WTC11 (cell line): ENCODE results near the gene MOSPD3. TPM values are rescaled to one million over a fixed set of nuclear protein-coding genes. Genes with fewer than 3 reads are reported as not detected.

Source experiments
- ATF1 ChIP-seq: sonication (generic); formaldehyde crosslinking; IDR thresholded peaks from 2 replicates; pipeline ENCODE4 v1.8.1; 2023; ENCODE audit warnings: mild to moderate bottlenecking, moderate library complexity, missing genetic modification reagents
- ATF2 ChIP-seq: sonication (generic); formaldehyde crosslinking; IDR thresholded peaks from 2 replicates; pipeline ENCODE4 v1.8.1; 2022; ENCODE audit warnings: low read depth, missing genetic modification reagents, borderline replicate concordance
- ATF3 ChIP-seq: sonication (generic); formaldehyde crosslinking; conservative IDR thresholded peaks from 2 replicates; pipeline ENCODE4 v1.8.1; 2022; ENCODE audit warnings: mild to moderate bottlenecking, missing genetic modification reagents
- CTCF ChIP-seq: fragments of 200-600 bp; IDR thresholded peaks from 2 replicates; pipeline ENCODE4 v1.8.0; 2022; ENCODE audit warnings: antibody characterized with exemption
- FOXP1 ChIP-seq: sonication (generic); formaldehyde crosslinking; IDR thresholded peaks from 2 replicates; pipeline ENCODE4 v1.8.0; 2022; ENCODE audit warnings: missing genetic modification reagents, mild to moderate bottlenecking, moderate library complexity, borderline replicate concordance
- HMGXB4 ChIP-seq: sonication (generic); formaldehyde crosslinking; IDR thresholded peaks from 2 replicates; pipeline ENCODE4 v1.8.1; 2023; ENCODE audit warnings: mild to moderate bottlenecking, moderate library complexity, missing genetic modification reagents
- MLX ChIP-seq: sonication (generic); formaldehyde crosslinking; IDR thresholded peaks from 2 replicates; pipeline ENCODE4 v1.8.1; 2023; ENCODE audit warnings: mild to moderate bottlenecking, missing genetic modification reagents, moderate library complexity
- MYBL2 ChIP-seq: sonication (generic); formaldehyde crosslinking; IDR thresholded peaks from 2 replicates; pipeline ENCODE4 v1.8.1; 2023; ENCODE audit warnings: mild to moderate bottlenecking, moderate library complexity, missing genetic modification reagents
- NFATC4 ChIP-seq: fragments of 250-450 bp; sonication (Bioruptor Pico); IDR thresholded peaks from 2 replicates; pipeline ENCODE4 v1.9.0; 2021; ENCODE audit warnings: mild to moderate bottlenecking
- NFE2L1 ChIP-seq: sonication (generic); formaldehyde crosslinking; IDR thresholded peaks from 2 replicates; pipeline ENCODE4 v1.8.1; 2023; ENCODE audit warnings: missing genetic modification reagents
- NR1H2 ChIP-seq: sonication (generic); formaldehyde crosslinking; IDR thresholded peaks from 2 replicates; pipeline ENCODE4 v1.9.0; 2021; ENCODE audit warnings: mild to moderate bottlenecking, moderate library complexity, missing genetic modification reagents
- NR3C1 ChIP-seq: sonication (generic); formaldehyde crosslinking; conservative IDR thresholded peaks from 2 replicates; pipeline ENCODE4 v1.8.1; 2023; ENCODE audit warnings: low read depth, mild to moderate bottlenecking, missing genetic modification reagents
- PRRX2 ChIP-seq: fragments of 250-450 bp; sonication (Bioruptor Pico); IDR thresholded peaks from 2 replicates; pipeline ENCODE4 v1.8.0; 2021; ENCODE audit warnings: mild to moderate bottlenecking
- SMAD3 ChIP-seq: sonication (generic); formaldehyde crosslinking; IDR thresholded peaks from 2 replicates; pipeline ENCODE4 v1.8.0; 2022; ENCODE audit warnings: missing genetic modification reagents, mild to moderate bottlenecking, borderline replicate concordance
- SOX15 ChIP-seq: fragments of 250-450 bp; sonication (Bioruptor Pico); IDR thresholded peaks from 2 replicates; pipeline ENCODE4 v1.9.0; 2021; ENCODE audit warnings: mild to moderate bottlenecking
- SP1 ChIP-seq: sonication (generic); formaldehyde crosslinking; conservative IDR thresholded peaks from 2 replicates; pipeline ENCODE4 v1.8.1; 2022; ENCODE audit warnings: missing genetic modification reagents
- STAT6 ChIP-seq: sonication (generic); formaldehyde crosslinking; conservative IDR thresholded peaks from 2 replicates; pipeline ENCODE4 v1.8.1; 2023; ENCODE audit warnings: mild to moderate bottlenecking, low read depth, missing genetic modification reagents, moderate library complexity
- TEAD4 ChIP-seq: sonication (generic); formaldehyde crosslinking; IDR thresholded peaks from 2 replicates; pipeline ENCODE4 v1.8.0; 2022; ENCODE audit warnings: mild to moderate bottlenecking, missing genetic modification reagents
- ZBTB21 ChIP-seq: sonication (generic); formaldehyde crosslinking; IDR thresholded peaks from 2 replicates; pipeline ENCODE4 v1.8.1; 2023; ENCODE audit warnings: mild to moderate bottlenecking, missing genetic modification reagents, borderline replicate concordance
- ZBTB43 ChIP-seq: sonication (generic); formaldehyde crosslinking; IDR thresholded peaks from 2 replicates; pipeline ENCODE4 v1.8.1; 2023; ENCODE audit warnings: mild to moderate bottlenecking, missing genetic modification reagents
- ZMAT4 ChIP-seq: fragments of 250-450 bp; sonication (Bioruptor Pico); IDR thresholded peaks from 2 replicates; pipeline ENCODE4 v1.9.0; 2021; ENCODE audit warnings: mild to moderate bottlenecking
- ZNF138 ChIP-seq: sonication (generic); formaldehyde crosslinking; conservative IDR thresholded peaks from 2 replicates; pipeline ENCODE4 v1.8.1; 2022; ENCODE audit warnings: mild to moderate bottlenecking, moderate library complexity, missing genetic modification reagents
- ZNF317 ChIP-seq: sonication (generic); formaldehyde crosslinking; IDR thresholded peaks from 2 replicates; pipeline ENCODE4 v1.8.1; 2023; ENCODE audit warnings: low read depth, mild to moderate bottlenecking, moderate library complexity, missing genetic modification reagents, borderline replicate concordance
- ZNF425 ChIP-seq: fragments of 250-450 bp; sonication (Bioruptor Pico); conservative IDR thresholded peaks from 2 replicates; pipeline ENCODE4 v1.9.0; 2021; ENCODE audit warnings: mild to moderate bottlenecking
- total RNA-seq: library from RNA; stranded (reverse); gene quantifications from 3 replicates; pipeline ENCODE4 v1.2.3, GENCODE V29; 2021

Gene MOSPD3
- total RNA-seq, 1 experiment from 2014 or later, result 21.9 TPM

GRCh38 chr7:100585511-100586265, 26.7 kb upstream of the MOSPD3 start, which contains the start of gene LRCH4 (continued):
- TF ChIP-seq ATF1 (CRISPR knock-in tag) (0 out of 2 replicates have a peak, but pooled peaks have one; percentile 61), ZNF425 (no peak), SMAD3 (CRISPR knock-in tag) (no peak), ZBTB43 (0 out of 2 replicates have a peak, but pooled peaks have one; percentile 67), PRRX2 (0 out of 2 replicates have a peak, but pooled peaks have one; percentile 40), ZNF138 (CRISPR knock-in tag) (no peak), CTCF (no peak), SOX15 (no peak), FOXP1 (CRISPR knock-in tag) (peak; percentile 87), NR3C1 (CRISPR knock-in tag) (no peak), ZBTB21 (CRISPR knock-in tag) (no peak), ATF3 (CRISPR knock-in tag) (no peak), TEAD4 (CRISPR knock-in tag) (no peak), SP1 (CRISPR knock-in tag) (peak; percentile 95), HMGXB4 (CRISPR knock-in tag) (peak; percentile 82; the same call in 1 of the 2 replicates), MYBL2 (CRISPR knock-in tag) (peak; percentile 96), STAT6 (CRISPR knock-in tag) (no peak), ZMAT4 (CRISPR knock-in tag) (peak; percentile 77; the same call in 1 of the 2 replicates), NFATC4 (CRISPR knock-in tag) (0 out of 2 replicates have a peak, but pooled peaks have one; percentile 62), ATF2 (CRISPR knock-in tag) (no peak), ZNF317 (CRISPR knock-in tag) (0 out of 2 replicates have a peak, but pooled peaks have one; percentile 41), NFE2L1 (CRISPR knock-in tag) (no peak), MLX (no peak), NR1H2 (CRISPR knock-in tag) (no peak)
